OCI-LY7 (cell line): ENCODE measurements around the gene CTU2. TPM values are rescaled to one million over a fixed set of nuclear protein-coding genes. Genes with fewer than 3 reads are reported as not detected.

Experiments used
- BruUV-seq: library from RNA; stranded (reverse); fragments of 400-500 nt; replicated peaks from 2 replicates; lab custom pipeline; 2021; lab: Mats Ljungman, UMichigan
- CTCF ChIA-PET: fragments of 300-600 bp; sonication (Branson Sonifier 250); formaldehyde crosslinking; loops from one replicate; lab custom pipeline; 2022; ENCODE audit warnings: antibody characterized with exemption; ENCODE audit not compliant: unreplicated experiment; lab: Charles Lee
- POLR2A ChIA-PET: fragments of 300-600 bp; sonication (Branson Sonifier 250); formaldehyde crosslinking; loops from one replicate; lab custom pipeline; 2022; ENCODE audit warnings: antibody characterized with exemption; lab: Charles Lee
- DNase-seq: peaks from one replicate; pipeline ENCODE4 v3.0.0-alpha.2; 2015; ENCODE audit warnings: low spot score
- H2AFZ ChIP-seq: fragments of 200-600 bp; sonication (generic), shearing (Covaris generic); 2 replicates; pipeline ENCODE4 v1.6.1; 2014; ENCODE audit warnings: mild to moderate bottlenecking, antibody characterized with exemption, low read length, moderate library complexity
- H3K27ac ChIP-seq: fragments of 200-600 bp; sonication (generic); 2 replicates; pipeline ENCODE4 v1.5.1; 2014; ENCODE audit warnings: mixed run types, low read depth, mild to moderate bottlenecking, moderate library complexity, low read length, inconsistent platforms; ENCODE audit not compliant: poor library complexity, severe bottlenecking
- H3K36me3 ChIP-seq: fragments of 200-600 bp; sonication (generic); 2 replicates; pipeline ENCODE4 v1.6.1; 2014; ENCODE audit warnings: mild to moderate bottlenecking, antibody characterized with exemption, low read length, moderate library complexity, mixed read lengths; ENCODE audit not compliant: insufficient read depth
- H3K4me1 ChIP-seq: fragments of 200-600 bp; sonication (generic); 2 replicates; pipeline ENCODE4 v1.5.1; 2014; ENCODE audit warnings: mild to moderate bottlenecking, low read length; ENCODE audit not compliant: insufficient read depth, poor library complexity, severe bottlenecking
- H3K4me2 ChIP-seq: fragments of 200-600 bp; sonication (generic); 2 replicates; pipeline ENCODE4 v1.6.1; 2014; ENCODE audit warnings: mild to moderate bottlenecking, low read length
- H3K4me3 ChIP-seq: fragments of 200-600 bp; sonication (generic); 2 replicates; pipeline ENCODE4 v1.5.1; 2014; ENCODE audit warnings: mild to moderate bottlenecking, low read depth, low read length; ENCODE audit not compliant: poor library complexity, severe bottlenecking
- H3K79me2 ChIP-seq: fragments of 200-600 bp; sonication (generic); 2 replicates; pipeline ENCODE4 v1.6.1; 2016; ENCODE audit warnings: low read depth, mild to moderate bottlenecking, low read length, moderate library complexity, mixed read lengths; ENCODE audit not compliant: insufficient read depth
- H3K9me2 ChIP-seq: fragments of 200-600 bp; sonication (generic); 2 replicates; pipeline ENCODE4 v1.6.1; 2016; ENCODE audit warnings: mild to moderate bottlenecking, low read length, mixed read lengths; ENCODE audit not compliant: insufficient read depth
- H3K9me3 ChIP-seq: fragments of 200-600 bp; sonication (generic); 2 replicates; pipeline ENCODE4 v1.6.1; 2014; ENCODE audit warnings: mild to moderate bottlenecking, mixed run types, low read length, mixed read lengths
- H4K20me1 ChIP-seq: fragments of 200-600 bp; sonication (generic); 2 replicates; pipeline ENCODE4 v1.6.1; 2014; ENCODE audit warnings: mild to moderate bottlenecking, antibody characterized with exemption, low read length, moderate library complexity, mixed read lengths; ENCODE audit not compliant: insufficient read depth
- CTCF ChIP-seq: fragments of 200-600 bp; sonication (generic); conservative IDR thresholded peaks from 2 replicates; pipeline ENCODE4 v1.5.1; 2014; ENCODE audit warnings: mild to moderate bottlenecking, antibody characterized with exemption, low read length, moderate library complexity, mixed read lengths
- EZH2phosphoT487 ChIP-seq: fragments of 200-600 bp; sonication (generic); IDR thresholded peaks from 2 replicates; pipeline ENCODE4 v1.6.1; 2018; ENCODE audit warnings: low read depth, borderline replicate concordance, mild to moderate bottlenecking, mixed run types, antibody characterized with exemption, low read length, moderate library complexity, mixed read lengths
- intact Hi-C: fragments of 100-400 bp; cut with micrococcal nuclease; formaldehyde crosslinking; loops from one replicate; pipeline ENCODE4 v1.10.0; 2022; ENCODE audit not compliant: unreplicated experiment
- total RNA-seq, 2 experiments: library from RNA; depleted of rRNA in 1 of 2; stranded (reverse); fragments of >200 nt in 1 of 2; shearing (Covaris generic) in 1 of 2; gene quantifications; 2 replicates each; pipeline ENCODE4 v1.2.3, GENCODE V29; 2014 to 2022

Gene CTU2
- total RNA-seq, 2 experiments from 2014 or later: 21.9 to 24.4 TPM

- Histone ChIP-seq H3K4me2 (no peak overlapping the region), H3K4me3 (no peak overlapping the region), H3K9me2 (no peaks in the 10 kb centered on the region), H3K4me1 (peaks cover 16% of the 10 kb centered on the region), H3K27ac (no peak overlapping the region), H2AFZ (no peak overlapping the region), H3K79me2 (no peaks in the 10 kb centered on the region), H3K36me3 (peaks cover 34% of the 10 kb centered on the region; the same call in 1 of the 2 replicates), H4K20me1 (no peaks in the 10 kb centered on the region; the same call in 1 of the 2 replicates), H3K9me3 (no peaks in the 10 kb centered on the region)
- intact Hi-C loops: loop anchor here (5.0 kb wide), 2 partner anchors 437 to 482 kb away; partner anchors contain the start of genes CDH15 and ZNF778
- TF ChIP-seq CTCF (no peak), EZH2phosphoT487 (no peak)
- POLR2A ChIA-PET: interaction anchor here (0.8 kb wide), 1 partner anchor 58 kb away, joined by 5 read pairs; no protein-coding TSS in a partner anchor
- CTCF ChIA-PET: interaction anchor here (0.9 kb wide), 1 partner anchor 8 kb away, joined by 3 read pairs; no protein-coding TSS in a partner anchor
- BruUV-seq: no TSS peak
- no peak for DNase-seq
Observed at GRCh38 chr16:88735121-88735520, 28.8 kb downstream of the CTU2 start.

- DNase-seq: no peak
- H3K4me1 ChIP-seq: peaks cover 16% of the 10 kb centered on the region
- H3K4me3 ChIP-seq: no peak overlapping the region
- no peaks in the 10 kb centered on the region; the same call in 1 of the 2 replicates for H4K20me1 ChIP-seq
- no peaks in the 10 kb centered on the region for H3K9me3 ChIP-seq
- BruUV-seq: no TSS peak
- intact Hi-C loops: loop anchor here (5.0 kb wide), 2 partner anchors 437 to 482 kb away; partner anchors contain the start of genes CDH15 and ZNF778
- H3K36me3 ChIP-seq: peaks cover 37% of the 10 kb centered on the region; the same call in 1 of the 2 replicates
- H3K4me2 ChIP-seq: no peak overlapping the region
- ChIA-PET POLR2A (interaction anchor here (0.8 kb wide), 1 partner anchor 58 kb away, joined by 5 read pairs; no protein-coding TSS in a partner anchor), CTCF (no interaction called here)
- H3K79me2 ChIP-seq: no peaks in the 10 kb centered on the region
- TF ChIP-seq CTCF (no peak), EZH2phosphoT487 (no peak)
- no peaks in the 10 kb centered on the region for H3K9me2 ChIP-seq
- no peak overlapping the region for H3K27ac ChIP-seq
- H2AFZ ChIP-seq: no peak overlapping the region
Observed at GRCh38 chr16:88735616-88736015, 29.3 kb downstream of the CTU2 start.

GRCh38 chr16:88736088-88736487 is 29.8 kb downstream of the CTU2 start:
- intact Hi-C loops: loop anchor here (5.0 kb wide), 2 partner anchors 436 to 481 kb away; partner anchors contain the start of genes CDH15 and ZNF778
- H4K20me1 ChIP-seq: no peaks in the 10 kb centered on the region; the same call in 1 of the 2 replicates
- H3K27ac ChIP-seq: no peak overlapping the region
- no peak overlapping the region for H3K4me3 ChIP-seq
- H3K9me3 ChIP-seq: no peaks in the 10 kb centered on the region
- TF ChIP-seq CTCF (no peak), EZH2phosphoT487 (no peak)
- H3K9me2 ChIP-seq: no peaks in the 10 kb centered on the region
- no peak for DNase-seq
- peaks cover 16% of the 10 kb centered on the region for H3K4me1 ChIP-seq
- peaks cover 33% of the 10 kb centered on the region; the same call in 1 of the 2 replicates for H3K36me3 ChIP-seq
- ChIA-PET CTCF (no interaction called here), POLR2A (interaction anchor here (0.8 kb wide), 1 partner anchor 57 kb away, joined by 5 read pairs; no protein-coding TSS in a partner anchor)
- no peak overlapping the region for H2AFZ ChIP-seq
- no peak overlapping the region for H3K4me2 ChIP-seq
- no peaks in the 10 kb centered on the region for H3K79me2 ChIP-seq
- no TSS peak for BruUV-seq
